Stimulated activated CD8-positive, alpha-beta memory T cell treated with anti-CD3 and anti-CD28 coated beads, Interleukin-15, amount 100 ng/mL, for 24 hours (primary cell): ENCODE data around the gene RALGPS1.

Experiments used
- DNase-seq: peaks from one replicate; pipeline ENCODE4 v3.0.0-alpha.2; 2020; ENCODE audit warnings: low read depth

RALGPS1 gene

GRCh38 chr9:126907058-126907457, 7.5 kb upstream of the RALGPS1 start:
- DNase-seq: no peak

GRCh38 chr9:126915281-126915816, 767 bp downstream of the RALGPS1 start:
- no peak for DNase-seq

- no peak for DNase-seq
Observed at GRCh38 chr9:126915846-126916543, 1.4 kb downstream of the RALGPS1 start.

- DNase-seq: no peak
Observed at GRCh38 chr9:126916909-126917308, 2.3 kb downstream of the RALGPS1 start.

- DNase-seq: no peak
Observed at GRCh38 chr9:126919193-126919592, 4.6 kb downstream of the RALGPS1 start.

- no peak for DNase-seq
Observed at GRCh38 chr9:126925876-126926275, 11.3 kb downstream of the RALGPS1 start.

GRCh38 chr9:126926364-126926763, 11.8 kb downstream of the RALGPS1 start:
- no peak for DNase-seq

GRCh38 chr9:126927419-126927818, 12.8 kb downstream of the RALGPS1 start:
- no peak for DNase-seq

- DNase-seq: no peak
Observed at GRCh38 chr9:126932871-126933321, 18.3 kb downstream of the RALGPS1 start.

GRCh38 chr9:126933334-126933980, 18.9 kb downstream of the RALGPS1 start:
- no peak for DNase-seq

- no peak for DNase-seq
Observed at GRCh38 chr9:126934441-126934840, 19.9 kb downstream of the RALGPS1 start.

GRCh38 chr9:126935630-126936029, 21.0 kb downstream of the RALGPS1 start:
- DNase-seq: no peak

GRCh38 chr9:126937444-126937843, 22.9 kb downstream of the RALGPS1 start:
- no peak for DNase-seq

- no peak for DNase-seq
Observed at GRCh38 chr9:126938327-126938726, 23.7 kb downstream of the RALGPS1 start.

GRCh38 chr9:126939821-126940221, 25.2 kb downstream of the RALGPS1 start:
- no peak for DNase-seq

- DNase-seq: no peak
Observed at GRCh38 chr9:126942399-126942798, 27.8 kb downstream of the RALGPS1 start.

GRCh38 chr9:126945682-126946081, 31.1 kb downstream of the RALGPS1 start:
- DNase-seq: no peak

GRCh38 chr9:126947529-126947928, 32.9 kb downstream of the RALGPS1 start:
- no peak for DNase-seq

GRCh38 chr9:126952205-126952977, 37.8 kb downstream of the RALGPS1 start:
- DNase-seq: no peak

- no peak for DNase-seq
Observed at GRCh38 chr9:126953041-126953809, 38.6 kb downstream of the RALGPS1 start.

GRCh38 chr9:126955811-126956210, 41.2 kb downstream of the RALGPS1 start:
- no peak for DNase-seq
